GM19468 (cell line): Measurements from ENCODE around the gene CHD3.
A peak's percentile ranks its signal among the peaks of the same experiment; 100 is the strongest.
"Not testable (repeated sequence)": the region's sequence is repeated elsewhere in the genome, so short reads cannot be mapped to it uniquely, and the experiment has no call there.

Experiments used
- ATAC-seq: cut with Tn5 transposase; IDR thresholded peaks from one replicate; pipeline ENCODE4 v1.9.1; 2021; ENCODE audit warnings: mild to moderate bottlenecking, moderate library complexity, moderate number of reproducible peaks; ENCODE audit not compliant: unreplicated experiment; ENCODE audit errors: extremely low read depth

Gene CHD3

GRCh38 chr17:7929158-7930023 is 40.8 kb downstream of the CHD3 start, which contains the start of gene KCNAB3:
KCNAB3 (minus strand) TSS chr17:7929856; CDS start chr17:7929435, 421 bp downstream.
- ATAC-seq, result no peak

- no peak for ATAC-seq
Observed at GRCh38 chr17:7930841-7931631, 42.4 kb downstream of the CHD3 start.

- ATAC-seq, result peak; percentile 92
Observed at GRCh38 chr17:7931709-7932482, 43.3 kb downstream of the CHD3 start, which contains the start of the genes CNTROB and TRAPPC1. CNTROB (plus strand) TSS chr17:7932206; CDS start chr17:7933080, 874 bp downstream. TRAPPC1 (minus strand) TSS chr17:7931946; CDS start chr17:7931829, 117 bp downstream.

GRCh38 chr17:7932483-7932891 is 43.9 kb downstream of the CHD3 start:
- no peak for ATAC-seq

- ATAC-seq, result no peak
Observed at GRCh38 chr17:7932949-7933348, 44.4 kb downstream of the CHD3 start.

GRCh38 chr17:7935859-7936258 is 47.3 kb downstream of the CHD3 start:
- no peak for ATAC-seq

GRCh38 chr17:7940034-7940433 is 51.4 kb downstream of the CHD3 start:
- no peak for ATAC-seq

GRCh38 chr17:7940743-7941142 is 52.2 kb downstream of the CHD3 start:
- no peak for ATAC-seq

GRCh38 chr17:7943291-7943690 is 54.7 kb downstream of the CHD3 start:
- no peak for ATAC-seq

- ATAC-seq, result no peak
Observed at GRCh38 chr17:7944326-7944725, 55.7 kb downstream of the CHD3 start.

- ATAC-seq, result no peak
Observed at GRCh38 chr17:7945651-7946050, 57.1 kb downstream of the CHD3 start.

GRCh38 chr17:7946441-7946840 is 57.9 kb downstream of the CHD3 start:
- no peak for ATAC-seq

- no peak for ATAC-seq
Observed at GRCh38 chr17:7947651-7948050, 59.1 kb downstream of the CHD3 start.

GRCh38 chr17:7950578-7950977 is 62.0 kb downstream of the CHD3 start:
- no peak for ATAC-seq

GRCh38 chr17:7951143-7951792 is 62.7 kb downstream of the CHD3 start:
- ATAC-seq, result peak; percentile 76

- ATAC-seq, result not testable (repeated sequence)
Observed at GRCh38 chr17:7953266-7953665, 64.7 kb downstream of the CHD3 start.

- ATAC-seq, result no peak
Observed at GRCh38 chr17:7955414-7956227, 67.0 kb downstream of the CHD3 start.

GRCh38 chr17:7956228-7956965 is 67.8 kb downstream of the CHD3 start:
- ATAC-seq, result no peak
